ENCODE data around the gene SEC11C.

GRCh38 chr18:59197636-59198035 lies 58.0 kb downstream of the SEC11C start:
- no peak for TF ChIP-seq CTCF (conservative IDR thresholded peaks at IDR 0.05 in 1 of 2, IDR thresholded peaks at IDR 0.05 in 1 of 2; ENCODE audit: low read depth in 1 of 2, low read length in 2 of 2)
- TF ChIP-seq EZH2 (IDR thresholded peaks at IDR 0.05; ENCODE audit: low read length, missing control alignments): no peak
